Endothelial cell of umbilical vein (primary cell): ENCODE results near the gene S100A1. TPM values are rescaled to one million over a fixed set of nuclear protein-coding genes. Genes with fewer than 3 reads are reported as not detected.

Experiments used
- BruUV-seq: library from RNA; stranded (reverse); fragments of 400-500 nt; replicated peaks from 2 replicates; lab custom pipeline; 2021; lab: Mats Ljungman, UMichigan
- CTCF ChIA-PET: fragments of 300-600, 350-600 bp; sonication (Branson Sonifier 250); formaldehyde crosslinking; loops from one replicate; lab custom pipeline; 2021; ENCODE audit warnings: antibody characterized with exemption, inconsistent platforms; lab: Charles Lee
- POLR2A ChIA-PET: fragments of 300-600, 350-600 bp; sonication (Branson Sonifier 250); formaldehyde crosslinking; loops from one replicate; lab custom pipeline; 2021; ENCODE audit warnings: antibody characterized with exemption, inconsistent platforms; lab: Charles Lee
- DNase-seq: peaks from one replicate; pipeline ENCODE4 v3.0.0-alpha.2; 2011; ENCODE audit warnings: low read depth, low spot score
- FAIRE-seq: peaks from 2 replicates; lab custom pipeline; 2011; peaks lifted over from hg19 to GRCh38; lab: Jason Lieb, UNC
- H2AFZ ChIP-seq: 2 replicates; pipeline ENCODE4 v1.6.0; 2012; ENCODE audit warnings: low read depth, low read length, control low read depth, inconsistent platforms
- H3K27ac ChIP-seq: 2 replicates; pipeline ENCODE4 v1.5.1; 2011; ENCODE audit warnings: low read depth, mild to moderate bottlenecking, control low read depth, low read length, moderate library complexity; ENCODE audit not compliant: insufficient read depth
- H3K27me3 ChIP-seq, 2 experiments: 2 replicates each; pipeline versions ENCODE4 v1.6.0 to v1.6.1; 2011; ENCODE audit warnings: low read length in 2 of 2, mixed read lengths in 1 of 2; ENCODE audit not compliant: control insufficient read depth in 2 of 2, insufficient read depth in 2 of 2
- H3K36me3 ChIP-seq, 2 experiments: 2 replicates in 1 of 2; 3 replicates in 1 of 2; pipeline ENCODE4 v1.5.1; 2011; ENCODE audit warnings: low read length in 2 of 2, mild to moderate bottlenecking in 1 of 2, moderate library complexity in 1 of 2; ENCODE audit not compliant: control insufficient read depth in 2 of 2, insufficient read depth in 2 of 2; ENCODE audit errors: extremely low read depth in 1 of 2
- H3K4me1 ChIP-seq: 3 replicates; pipeline ENCODE4 v1.5.1; 2011; ENCODE audit warnings: mild to moderate bottlenecking, low read length; ENCODE audit not compliant: control insufficient read depth, insufficient read depth; ENCODE audit errors: extremely low read depth
- H3K4me2 ChIP-seq: 2 replicates; pipeline ENCODE4 v1.6.1; 2011; ENCODE audit warnings: low read length, control low read depth, mixed read lengths; ENCODE audit not compliant: insufficient read depth
- H3K4me3 ChIP-seq, 3 experiments: fragments of 200-600 bp in 1 of 3; sonication (generic), shearing (Covaris generic) in 1 of 3; replicated peaks in 1 of 3; 2 replicates each; pipeline ENCODE4 v1.5.1; 2011 to 2016; ENCODE audit warnings: control low read depth in 3 of 3, low read length in 3 of 3, mild to moderate bottlenecking in 2 of 3, inconsistent platforms in 1 of 3, low read depth in 1 of 3, moderate library complexity in 1 of 3; ENCODE audit not compliant: insufficient read depth in 1 of 3
- H3K79me2 ChIP-seq: 2 replicates; pipeline ENCODE4 v1.6.0; 2012; ENCODE audit warnings: low read length, inconsistent platforms; ENCODE audit not compliant: control insufficient read depth, insufficient read depth
- H3K9ac ChIP-seq: replicated peaks from 2 replicates; pipeline ENCODE3; 2011; ENCODE audit warnings: low read length, control low read depth; ENCODE audit not compliant: insufficient read depth; ENCODE audit errors: extremely low read depth
- H3K9me1 ChIP-seq: replicated peaks from 3 replicates; pipeline ENCODE4 v1.6.0; 2011; ENCODE audit warnings: mild to moderate bottlenecking, low read length; ENCODE audit not compliant: control insufficient read depth, insufficient read depth; ENCODE audit errors: extremely low read depth
- H3K9me3 ChIP-seq: replicated peaks from 2 replicates; pipeline ENCODE4 v1.5.1; 2012; ENCODE audit warnings: low read length, inconsistent platforms; ENCODE audit not compliant: control insufficient read depth, insufficient read depth
- H4K20me1 ChIP-seq: replicated peaks from 2 replicates; pipeline ENCODE3; 2011; ENCODE audit warnings: mild to moderate bottlenecking, low read length; ENCODE audit not compliant: control insufficient read depth, insufficient read depth; ENCODE audit errors: extremely low read depth
- EZH2 ChIP-seq: IDR thresholded peaks from 2 replicates; pipeline ENCODE4 v1.6.1; 2012; ENCODE audit warnings: borderline replicate concordance, low read depth, mild to moderate bottlenecking, moderate library complexity, low read length, inconsistent platforms; ENCODE audit not compliant: severe bottlenecking
- FOS ChIP-seq: IDR thresholded peaks from 2 replicates; pipeline ENCODE4 v1.6.1; 2011; ENCODE audit warnings: mild to moderate bottlenecking, low read length, moderate library complexity, borderline replicate concordance; ENCODE audit not compliant: insufficient read depth
- GATA2 ChIP-seq: IDR thresholded peaks from 2 replicates; pipeline ENCODE4 v1.7.0; 2011; ENCODE audit warnings: low read depth, mild to moderate bottlenecking, moderate library complexity, mixed read lengths, low read length; ENCODE audit not compliant: insufficient read length, insufficient read depth
- JUN ChIP-seq: IDR thresholded peaks from 2 replicates; pipeline ENCODE4 v1.6.1; 2011; ENCODE audit warnings: borderline replicate concordance, low read depth; ENCODE audit not compliant: insufficient read length, insufficient read depth
- MAX ChIP-seq: IDR thresholded peaks from 2 replicates; pipeline ENCODE4 v1.6.1; 2011; ENCODE audit not compliant: insufficient read depth, insufficient read length
- MYC ChIP-seq: IDR thresholded peaks from one replicate; pipeline ENCODE4 v1.6.1; 2011; ENCODE audit warnings: mild to moderate bottlenecking, low read depth, low read length
- POLR2A ChIP-seq: IDR thresholded peaks from 2 replicates; pipeline ENCODE4 v1.6.1; 2012; ENCODE audit warnings: low read depth, mild to moderate bottlenecking, control low read depth, low read length
- POLR2AphosphoS5 ChIP-seq: IDR thresholded peaks from 2 replicates; pipeline ENCODE4 v1.6.1; 2012; ENCODE audit warnings: low read depth, mild to moderate bottlenecking, control low read depth, low read length, moderate library complexity; ENCODE audit not compliant: insufficient read depth
- dilution Hi-C: fragments of 300-500 bp; cut with MboI; formaldehyde crosslinking; loops from one replicate; pipeline ENCODE4 v1.15.0; 2019; ENCODE audit warnings: low sequenced_read_pairs; ENCODE audit not compliant: extremely low pct_ligation_motif_present
- intact Hi-C: fragments of 100-400 bp; cut with micrococcal nuclease; formaldehyde crosslinking; loops from one replicate; pipeline ENCODE4 v1.10.0; 2022
- polyA plus RNA-seq, 4 experiments: library from polyadenylated mRNA; depleted of rRNA in 3 of 4; stranded (reverse) in 3 of 4; unstranded in 1 of 4; fragments of >200 nt; gene quantifications; 2 replicates each; pipeline versions ENCODE4 v1.2.1 to v1.2.3, GENCODE V29; 2011 to 2012; ENCODE audit warnings: missing spikeins in 1 of 4
- total RNA-seq: library from RNA; stranded (reverse); gene quantifications from 2 replicates; pipeline ENCODE4 v1.2.3, GENCODE V29; 2021

Gene S100A1
- total and polyA plus RNA-seq, 2 donors (not counting 3 experiments of a cell fraction or from before 2014, with no cell fraction given), result not detected

GRCh38 chr1:153633161-153633753, 5.0 kb downstream of the S100A1 start:
- DNase-seq, result no peak
- Histone ChIP-seq H3K4me2 (peak overlapping the region; percentile 78), H3K36me3 (peaks cover 8 to 12% of the 10 kb centered on the region in 2 experiments), H3K4me1 (peaks cover 11% of the 10 kb centered on the region), H3K9ac (peak overlapping the region; percentile 100), H3K4me3 (peak overlapping the region in 2 of 3 experiments; percentile 34 to 35), H4K20me1 (no peaks in the 10 kb centered on the region), H3K27ac (peak overlapping the region; percentile 94), H3K9me1 (no peaks in the 10 kb centered on the region), H3K79me2 (peaks cover 38% of the 10 kb centered on the region), H3K27me3 (no peaks in the 10 kb centered on the region), H3K9me3 (no peaks in the 10 kb centered on the region), H2AFZ (peak overlapping the region; percentile 64)
- TF ChIP-seq POLR2AphosphoS5 (no peak), GATA2 (no peak), MAX (no peak), EZH2 (no peak), MYC (no peak), POLR2A (no peak), FOS (no peak), JUN (no peak)
- no TSS peak for BruUV-seq
- ChIA-PET CTCF (interaction anchor here (0.9 to 2.5 kb wide), 11 partner anchors 13 to 123 kb away, joined by 3 to 29 read pairs (median 5); partner anchors contain the start of gene ILF2), POLR2A (interaction anchor here (0.5 to 2.0 kb wide), 19 partner anchors 8 to 98 kb away, joined by 3 to 28 read pairs (median 5); partner anchors contain the start of genes S100A14, S100A16, S100A6 and SNAPIN)
- dilution Hi-C loops (no loop called here), intact Hi-C loops (loop anchor here (1.0 to 5.0 kb wide), 2 partner anchors 39 to 100 kb away; partner anchors contain the start of gene ILF2)
- FAIRE-seq, result no peak
